HG02623 (cell line): ENCODE data around the gene APBB3.

Experiments
- ATAC-seq: cut with Tn5 transposase; IDR thresholded peaks from one replicate; pipeline ENCODE4 v1.9.1; 2021; ENCODE audit warnings: moderate library complexity; ENCODE audit not compliant: unreplicated experiment

APBB3 gene

GRCh38 chr5:140576776-140577201 is 12.4 kb upstream of the APBB3 start:
- ATAC-seq: no peak

GRCh38 chr5:140575309-140575708 is 10.9 kb upstream of the APBB3 start:
- no peak for ATAC-seq

GRCh38 chr5:140574165-140574564 is 9.8 kb upstream of the APBB3 start:
- no peak for ATAC-seq

- no peak for ATAC-seq
These were observed 9.3 kb upstream of the APBB3 start for GRCh38 chr5:140573683-140574082.

GRCh38 chr5:140571105-140571504 is 6.7 kb upstream of the APBB3 start:
- ATAC-seq: no peak

GRCh38 chr5:140570488-140570887 is 6.1 kb upstream of the APBB3 start:
- ATAC-seq: no peak

- ATAC-seq: no peak
These were observed 5.7 kb upstream of the APBB3 start for GRCh38 chr5:140570058-140570457.

GRCh38 chr5:140569197-140569596 is 4.8 kb upstream of the APBB3 start:
- no peak for ATAC-seq

GRCh38 chr5:140568443-140569063 is 4.2 kb upstream of the APBB3 start:
- no peak for ATAC-seq

GRCh38 chr5:140567871-140568270 is 3.5 kb upstream of the APBB3 start:
- no peak for ATAC-seq

- ATAC-seq: no peak
These were observed 2.9 kb upstream of the APBB3 start for GRCh38 chr5:140567136-140567818.

GRCh38 chr5:140566665-140567064 is 2.3 kb upstream of the APBB3 start:
- ATAC-seq: no peak

GRCh38 chr5:140565780-140566095 is 1.3 kb upstream of the APBB3 start:
- ATAC-seq: no peak

GRCh38 chr5:140565024-140565779 is 804 bp upstream of the APBB3 start:
- ATAC-seq: peak; percentile 6

GRCh38 chr5:140563596-140563995 is 802 bp downstream of the APBB3 start:
- no peak for ATAC-seq

- no peak for ATAC-seq
These were observed 2.5 kb downstream of the APBB3 start for GRCh38 chr5:140561753-140562523.

- ATAC-seq: no peak
These were observed 4.2 kb downstream of the APBB3 start for GRCh38 chr5:140560227-140560626.

- no peak for ATAC-seq
These were observed 5.9 kb downstream of the APBB3 start for GRCh38 chr5:140558542-140558941.

- ATAC-seq: no peak
These were observed 6.4 kb downstream of the APBB3 start for GRCh38 chr5:140557965-140558364.

- peak; percentile 94 for ATAC-seq
These were observed 7.1 kb downstream of the APBB3 start, which contains the start of gene SRA1 for GRCh38 chr5:140557136-140557805. SRA1 (minus strand) TSS chr5:140557473; CDS start chr5:140557452, 21 bp downstream.

GRCh38 chr5:140556438-140556837 is 8.0 kb downstream of the APBB3 start:
- no peak for ATAC-seq
